H9 (cell line): Measurements from ENCODE around the gene DENND6B. TPM values are rescaled to one million over a fixed set of nuclear protein-coding genes. Genes with fewer than 3 reads are reported as not detected.

ENCODE experiments used
- DNase-seq: peaks from one replicate; pipeline ENCODE4 v3.0.0-alpha.2; 2017
- H2AFZ ChIP-seq: one replicate; pipeline ENCODE4 v1.6.1; 2013; ENCODE audit warnings: mild to moderate bottlenecking, low read length, control low read depth, moderate library complexity
- H2AK5ac ChIP-seq: 2 replicates; pipeline ENCODE4 v1.6.1; 2013; ENCODE audit warnings: low read length, control low read depth, mixed read lengths; ENCODE audit not compliant: insufficient read length
- H2BK120ac ChIP-seq: one replicate; pipeline ENCODE4 v1.6.1; 2013; ENCODE audit warnings: low read depth, mild to moderate bottlenecking, low read length, control low read depth, inconsistent platforms; ENCODE audit not compliant: poor library complexity, severe bottlenecking
- H2BK12ac ChIP-seq: 2 replicates; pipeline ENCODE4 v1.6.1; 2013; ENCODE audit warnings: low read length, control low read depth, mixed read lengths, low read depth; ENCODE audit not compliant: insufficient read length
- H2BK15ac ChIP-seq: 2 replicates; pipeline ENCODE4 v1.6.1; 2013; ENCODE audit warnings: low read depth, low read length, control low read depth
- H2BK20ac ChIP-seq: one replicate; pipeline ENCODE4 v1.6.1; 2013; ENCODE audit warnings: low read depth, mild to moderate bottlenecking, low read length, control low read depth, inconsistent platforms; ENCODE audit not compliant: poor library complexity, severe bottlenecking
- H2BK5ac ChIP-seq: 2 replicates; pipeline ENCODE4 v1.6.1; 2013; ENCODE audit warnings: low read length, control low read depth, mixed read lengths; ENCODE audit not compliant: insufficient read length
- H3K14ac ChIP-seq: 2 replicates; pipeline ENCODE4 v1.6.1; 2013; ENCODE audit warnings: low read length, control low read depth; ENCODE audit not compliant: insufficient read depth
- H3K18ac ChIP-seq: 2 replicates; pipeline ENCODE4 v1.6.1; 2013; ENCODE audit warnings: low read depth, mild to moderate bottlenecking, mixed read lengths, low read length, control low read depth; ENCODE audit not compliant: insufficient read length
- H3K23ac ChIP-seq: 2 replicates; pipeline ENCODE4 v1.6.1; 2013; ENCODE audit warnings: low read length, control low read depth, mixed read lengths, low read depth; ENCODE audit not compliant: insufficient read length
- H3K23me2 ChIP-seq: 2 replicates; pipeline ENCODE4 v1.6.1; 2013; ENCODE audit warnings: low read depth, mild to moderate bottlenecking, mixed read lengths, low read length, control low read depth; ENCODE audit not compliant: insufficient read length, poor library complexity, severe bottlenecking
- H3K27ac ChIP-seq: 2 replicates; pipeline ENCODE4 v1.5.1; 2013; ENCODE audit warnings: low read length, control low read depth, mixed read lengths, low read depth; ENCODE audit not compliant: insufficient read length
- H3K27me3 ChIP-seq: 2 replicates; pipeline ENCODE4 v1.6.1; 2013; ENCODE audit warnings: low read length, control low read depth, inconsistent platforms; ENCODE audit not compliant: insufficient read depth
- H3K4ac ChIP-seq: 2 replicates; pipeline ENCODE4 v1.6.1; 2013; ENCODE audit warnings: low read depth, mild to moderate bottlenecking, control low read depth, inconsistent platforms, low read length, moderate library complexity
- H3K4me1 ChIP-seq: 2 replicates; pipeline ENCODE4 v1.6.1; 2013; ENCODE audit warnings: low read length, control low read depth, inconsistent platforms; ENCODE audit not compliant: insufficient read depth
- H3K4me2 ChIP-seq: 2 replicates; pipeline ENCODE4 v1.6.1; 2013; ENCODE audit warnings: low read length, control low read depth, mixed read lengths; ENCODE audit not compliant: insufficient read length, insufficient read depth
- H3K56ac ChIP-seq: 2 replicates; pipeline ENCODE4 v1.6.1; 2013; ENCODE audit warnings: low read depth, mild to moderate bottlenecking, mixed read lengths, low read length, control low read depth; ENCODE audit not compliant: insufficient read length
- H3K79me1 ChIP-seq: 2 replicates; pipeline ENCODE4 v1.6.1; 2013; ENCODE audit warnings: low read depth, mild to moderate bottlenecking, moderate library complexity, low read length, control low read depth, inconsistent platforms; ENCODE audit not compliant: insufficient read depth, poor library complexity, severe bottlenecking
- H3K79me2 ChIP-seq: 2 replicates; pipeline ENCODE4 v1.6.1; 2013; ENCODE audit warnings: low read length, control low read depth, inconsistent platforms; ENCODE audit not compliant: insufficient read depth
- H3K9ac ChIP-seq: 2 replicates; pipeline ENCODE4 v1.6.1; 2013; ENCODE audit warnings: low read length, control low read depth, mixed read lengths; ENCODE audit not compliant: insufficient read length; ENCODE audit errors: extremely low read depth
- H3K9me3 ChIP-seq: one replicate; pipeline ENCODE4 v1.6.1; 2013; ENCODE audit warnings: low read depth, low read length, inconsistent platforms; ENCODE audit not compliant: control insufficient read depth
- H3T11ph ChIP-seq: one replicate; pipeline ENCODE4 v1.6.1; 2013; ENCODE audit warnings: mild to moderate bottlenecking, low read length, control low read depth, inconsistent platforms
- H4K20me1 ChIP-seq: one replicate; pipeline ENCODE4 v1.6.1; 2013; ENCODE audit not compliant: control insufficient read depth, insufficient read length, insufficient read depth
- H4K5ac ChIP-seq: 2 replicates; pipeline ENCODE4 v1.6.1; 2013; ENCODE audit warnings: low read depth, mild to moderate bottlenecking, mixed read lengths, low read length, control low read depth; ENCODE audit not compliant: insufficient read length
- H4K8ac ChIP-seq: replicated peaks from 2 replicates; pipeline ENCODE4 v1.6.1; 2013; ENCODE audit warnings: low read length, control low read depth, mixed read lengths, low read depth; ENCODE audit not compliant: insufficient read length
- H4K91ac ChIP-seq: 2 replicates; pipeline ENCODE4 v1.6.1; 2013; ENCODE audit warnings: low read depth, mild to moderate bottlenecking, moderate library complexity, mixed read lengths, low read length, control low read depth; ENCODE audit not compliant: insufficient read length
- H3K27ac Mint-ChIP-seq, 3 experiments: 2 replicates in 2 of 3; 3 replicates in 1 of 3; pipeline ENCODE4 v1.8.0; 2020 to 2021; ENCODE audit warnings: mixed read lengths in 3 of 3, mild to moderate bottlenecking in 1 of 3, moderate library complexity in 1 of 3
- H3K27me3 Mint-ChIP-seq: 2 replicates; pipeline ENCODE4 v1.8.0; 2021; ENCODE audit warnings: low read depth, mild to moderate bottlenecking, moderate library complexity, mixed read lengths
- H3K36me3 Mint-ChIP-seq, 3 experiments: 2 replicates in 2 of 3; 3 replicates in 1 of 3; pipeline ENCODE4 v1.8.0; 2020 to 2021; ENCODE audit warnings: low read depth in 3 of 3, mixed read lengths in 3 of 3; ENCODE audit not compliant: insufficient read depth in 1 of 3
- H3K4me1 Mint-ChIP-seq, 2 experiments: 2 replicates each; pipeline ENCODE4 v1.8.0; 2020; ENCODE audit warnings: mixed read lengths in 2 of 2
- H3K4me3 Mint-ChIP-seq, 2 experiments: 2 replicates in 1 of 2; 3 replicates in 1 of 2; pipeline ENCODE4 v1.8.0; 2020 to 2021; ENCODE audit warnings: mild to moderate bottlenecking in 2 of 2, mixed read lengths in 2 of 2, moderate library complexity in 1 of 2
- H3K9me3 Mint-ChIP-seq, 2 experiments: 2 replicates in 1 of 2; 3 replicates in 1 of 2; pipeline ENCODE4 v1.8.0; 2020; ENCODE audit warnings: mild to moderate bottlenecking in 2 of 2, mixed read lengths in 2 of 2, moderate library complexity in 1 of 2
- WGBS: extraction: QIAGEN DNeasy Blood & Tissue Kit; methylation state at CpG from one replicate; pipeline ENCODE4 v1.1.7; 2013; ENCODE audit warnings: missing lambda C conversion rate, low lambda C conversion rate, mixed read lengths; ENCODE audit not compliant: insufficient read length; ENCODE audit errors: extremely low coverage; 5-methylcytosine and 5-hydroxymethylcytosine counted together
- long read RNA-seq: library from polyadenylated mRNA; unstranded; transcript quantifications from one replicate; pipeline ENCODE4 v2.0.0, GENCODE V29; 2020
- total RNA-seq: library from RNA; stranded (reverse); gene quantifications from 2 replicates; pipeline ENCODE4 v1.2.1, GENCODE V29; 2021
- TF ChIP-seq, protein P1 (sequence below): fragments of 200-600 bp; sonication (generic); conservative IDR thresholded peaks from 3 replicates; pipeline ENCODE4 v1.8.0; 2021; ENCODE audit warnings: antibody characterized with exemption, mild to moderate bottlenecking

The DENND6B gene, protein sequence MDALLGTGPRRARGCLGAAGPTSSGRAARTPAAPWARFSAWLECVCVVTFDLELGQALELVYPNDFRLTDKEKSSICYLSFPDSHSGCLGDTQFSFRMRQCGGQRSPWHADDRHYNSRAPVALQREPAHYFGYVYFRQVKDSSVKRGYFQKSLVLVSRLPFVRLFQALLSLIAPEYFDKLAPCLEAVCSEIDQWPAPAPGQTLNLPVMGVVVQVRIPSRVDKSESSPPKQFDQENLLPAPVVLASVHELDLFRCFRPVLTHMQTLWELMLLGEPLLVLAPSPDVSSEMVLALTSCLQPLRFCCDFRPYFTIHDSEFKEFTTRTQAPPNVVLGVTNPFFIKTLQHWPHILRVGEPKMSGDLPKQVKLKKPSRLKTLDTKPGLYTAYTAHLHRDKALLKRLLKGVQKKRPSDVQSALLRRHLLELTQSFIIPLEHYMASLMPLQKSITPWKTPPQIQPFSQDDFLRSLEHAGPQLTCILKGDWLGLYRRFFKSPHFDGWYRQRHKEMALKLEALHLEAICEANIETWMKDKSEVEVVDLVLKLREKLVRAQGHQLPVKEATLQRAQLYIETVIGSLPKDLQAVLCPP
- total RNA-seq, result 1.0 and 1.5 TPM in 2 replicates
- long read RNA-seq, full-length matches to known transcripts, result 3 of 13 reads
- long read RNA-seq, partial matches to known transcripts, result 0 of 13 reads
- long read RNA-seq, other reads (novel, unspliced or antisense), result 10 of 13 reads

DNA sequence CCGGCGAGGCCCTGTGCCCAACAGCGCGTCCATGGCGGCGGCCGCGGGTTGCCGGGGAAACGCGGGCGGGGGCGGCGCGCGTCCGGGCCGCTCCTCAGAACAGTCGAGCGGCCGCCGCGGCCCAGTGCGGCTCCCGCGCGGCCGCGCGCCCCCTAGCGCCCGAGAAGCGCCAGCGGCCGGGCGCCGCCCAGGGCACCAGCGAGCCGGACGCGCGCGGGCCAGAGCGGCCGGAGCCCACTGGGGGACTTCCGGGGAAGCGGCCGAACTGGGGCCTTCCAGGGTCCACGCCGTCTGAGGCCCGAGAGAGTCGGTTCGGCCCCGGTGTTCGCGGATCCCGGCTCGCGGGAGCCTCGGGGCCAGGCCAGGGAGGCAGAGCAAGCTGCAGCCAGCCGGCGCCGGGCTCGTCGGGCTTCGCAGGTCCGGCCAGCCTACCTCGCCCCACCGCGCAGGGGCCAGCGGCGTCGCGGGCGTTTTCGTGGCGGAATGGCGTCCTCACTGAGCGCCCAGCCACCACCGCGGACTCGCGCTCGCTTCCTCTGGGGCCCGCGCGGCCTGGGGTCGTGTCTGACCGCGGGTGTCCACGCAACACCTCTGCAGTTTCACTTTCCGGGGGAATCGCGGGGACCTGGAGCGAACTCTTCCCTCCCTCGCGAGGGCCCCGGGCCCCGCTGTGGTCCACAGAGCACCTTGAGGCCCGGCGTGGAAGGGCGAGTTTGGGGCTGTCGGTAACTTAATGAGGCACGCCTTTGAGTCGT lies at the start of gene DENND6B:
TSS of gene DENND6B (minus strand) at position 57 of the 755 bp plus-strand sequence. CDS start at position 33, 24 bp downstream.
- TF ChIP-seq, protein P1, sequence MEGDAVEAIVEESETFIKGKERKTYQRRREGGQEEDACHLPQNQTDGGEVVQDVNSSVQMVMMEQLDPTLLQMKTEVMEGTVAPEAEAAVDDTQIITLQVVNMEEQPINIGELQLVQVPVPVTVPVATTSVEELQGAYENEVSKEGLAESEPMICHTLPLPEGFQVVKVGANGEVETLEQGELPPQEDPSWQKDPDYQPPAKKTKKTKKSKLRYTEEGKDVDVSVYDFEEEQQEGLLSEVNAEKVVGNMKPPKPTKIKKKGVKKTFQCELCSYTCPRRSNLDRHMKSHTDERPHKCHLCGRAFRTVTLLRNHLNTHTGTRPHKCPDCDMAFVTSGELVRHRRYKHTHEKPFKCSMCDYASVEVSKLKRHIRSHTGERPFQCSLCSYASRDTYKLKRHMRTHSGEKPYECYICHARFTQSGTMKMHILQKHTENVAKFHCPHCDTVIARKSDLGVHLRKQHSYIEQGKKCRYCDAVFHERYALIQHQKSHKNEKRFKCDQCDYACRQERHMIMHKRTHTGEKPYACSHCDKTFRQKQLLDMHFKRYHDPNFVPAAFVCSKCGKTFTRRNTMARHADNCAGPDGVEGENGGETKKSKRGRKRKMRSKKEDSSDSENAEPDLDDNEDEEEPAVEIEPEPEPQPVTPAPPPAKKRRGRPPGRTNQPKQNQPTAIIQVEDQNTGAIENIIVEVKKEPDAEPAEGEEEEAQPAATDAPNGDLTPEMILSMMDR, result peak; percentile 61
- H3K27ac ChIP-seq, result no peak within 1 kb of the TSS
- H3K4me2 ChIP-seq, result peak within 1 kb of the TSS; percentile 78
- Mint-ChIP-seq H3K9me3 (no peaks in the 10 kb centered on the region), H3K27ac (no peak within 1 kb of the TSS; a peak in 1 of 7 replicates), H3K4me1 (peaks cover 7 to 11% of the 10 kb centered on the region in 2 experiments), H3K36me3 (peaks cover 0 to 2% (median 0%) of the 10 kb centered on the region in 3 experiments; a peak in 1 of 7 replicates), H3K27me3 (peaks cover 52% of the 10 kb centered on the region), H3K4me3 (peak within 1 kb of the TSS; percentile 75 to 88)
- H3K18ac ChIP-seq, result no peak within 1 kb of the TSS
- no peak within 1 kb of the TSS for H4K5ac ChIP-seq
- peak; percentile 71 for DNase-seq
- H2AK5ac ChIP-seq, result no peak within 1 kb of the TSS
- no peaks in the 10 kb centered on the region for H3K4me1 ChIP-seq
- no peaks in the 10 kb centered on the region for H4K20me1 ChIP-seq
- H3K23ac ChIP-seq, result no peak within 1 kb of the TSS
- no peak within 1 kb of the TSS for H4K91ac ChIP-seq
- no peak within 1 kb of the TSS for H3T11ph ChIP-seq
- no peak within 1 kb of the TSS for H3K56ac ChIP-seq
- no peak within 1 kb of the TSS for H2BK20ac ChIP-seq
- peaks cover 5% of the 10 kb centered on the region for H3K23me2 ChIP-seq
- no peak within 1 kb of the TSS for H2AFZ ChIP-seq
- no peak within 1 kb of the TSS for H2BK5ac ChIP-seq
- no peak within 1 kb of the TSS for H2BK12ac ChIP-seq
- H3K27me3 ChIP-seq, result no peaks in the 10 kb centered on the region; the same call in 1 of the 2 replicates
- H2BK120ac ChIP-seq, result no peak within 1 kb of the TSS
- WGBS, result no CpG with 5 or more reads among the region's 105 CpGs
- no peak within 1 kb of the TSS for H2BK15ac ChIP-seq
- peak within 1 kb of the TSS; percentile 97 for H3K14ac ChIP-seq
- H4K8ac ChIP-seq, result no peak within 1 kb of the TSS
- H3K9me3 ChIP-seq, result no peaks in the 10 kb centered on the region
- peak within 1 kb of the TSS; percentile 59 for H3K9ac ChIP-seq
- H3K4ac ChIP-seq, result no peak within 1 kb of the TSS
- H3K79me2 ChIP-seq, result no peaks in the 10 kb centered on the region
- H3K79me1 ChIP-seq, result no peaks in the 10 kb centered on the region
